Measurements from ENCODE around the gene MME.

MME gene

DNA sequence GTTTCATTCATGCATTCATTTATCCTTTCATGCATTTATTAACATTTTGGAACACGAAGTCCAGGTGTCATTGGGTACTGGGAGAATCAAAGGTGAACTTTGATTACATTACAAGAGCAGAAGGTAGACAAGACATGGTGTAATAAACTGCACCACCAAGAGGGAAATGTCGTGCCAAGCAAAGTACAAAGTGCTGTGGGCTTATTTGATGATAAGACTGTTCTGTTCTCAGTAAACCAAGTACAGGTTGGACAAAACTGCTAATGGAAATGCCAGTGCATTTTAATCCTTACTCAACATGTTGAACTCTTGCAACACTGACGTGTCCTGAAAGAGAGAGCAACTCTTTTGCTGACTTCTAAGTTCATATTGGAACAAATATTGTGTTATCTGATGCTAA lies 69.4 kb downstream of the MME start:
- DNase-seq (ENCODE audit: low spot score): no peak

DNA sequence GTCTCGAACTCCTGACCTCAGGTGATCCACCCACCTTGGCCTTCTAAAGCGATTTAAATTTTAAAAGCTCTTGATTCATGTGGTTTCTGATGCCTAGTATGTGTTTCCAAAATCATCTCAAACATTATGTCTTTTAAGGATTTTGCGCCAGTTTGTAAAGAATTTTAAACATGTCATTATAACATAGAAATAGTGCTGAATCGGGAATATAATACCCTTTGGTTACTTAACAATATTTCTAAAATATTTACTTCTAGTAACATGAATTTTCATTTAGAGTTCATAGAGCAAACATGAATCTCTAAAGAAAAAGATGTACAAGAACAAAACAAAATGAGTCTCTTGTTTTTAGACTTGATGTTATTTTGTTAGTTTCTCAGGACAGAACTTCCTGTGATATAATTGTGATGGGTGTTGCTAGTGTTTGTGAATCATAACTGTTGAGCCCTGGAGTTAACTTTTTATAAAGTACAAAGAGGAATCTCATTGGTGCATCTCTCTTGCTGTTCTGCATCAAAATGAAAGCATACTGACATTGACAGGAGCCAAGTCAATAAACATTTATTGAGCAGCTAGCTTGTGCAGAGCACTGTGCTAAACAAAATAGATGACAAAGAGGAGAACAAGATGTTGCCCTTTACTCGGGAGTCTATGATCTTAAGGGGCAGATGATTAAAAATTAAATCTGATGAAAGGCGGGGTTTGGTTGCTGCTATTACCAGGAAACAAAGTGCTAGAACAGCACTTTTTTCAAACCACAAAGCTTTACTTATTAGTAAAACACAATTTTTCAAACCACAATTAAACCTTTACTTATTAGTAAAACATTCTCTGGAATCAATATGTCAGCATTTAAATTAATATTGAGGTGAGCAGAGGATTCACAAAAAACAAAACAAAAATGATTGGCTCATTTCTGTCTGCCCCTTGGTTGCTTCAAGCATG lies 73.4 kb downstream of the MME start:
- DNase-seq (ENCODE audit: low spot score): no peak

DNA sequence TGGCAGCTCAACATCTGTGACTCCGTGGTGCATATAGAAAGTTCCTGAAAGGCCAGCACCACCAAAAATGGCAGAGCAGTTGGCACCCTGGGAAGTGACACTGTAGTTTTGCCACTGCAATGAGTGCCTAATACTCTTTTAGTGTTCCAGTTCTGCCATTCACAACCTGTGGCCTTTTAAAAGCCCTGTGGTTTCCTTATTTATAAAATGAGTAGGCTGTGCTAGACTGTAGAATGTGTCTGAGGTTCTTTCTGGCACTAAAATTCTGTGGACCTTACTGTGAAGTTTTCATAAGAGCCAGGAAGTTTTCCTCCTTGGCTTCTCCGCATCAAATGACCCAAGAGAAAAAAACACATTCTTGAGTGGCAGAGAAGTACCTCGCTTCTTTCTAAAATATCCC lies 74.1 kb downstream of the MME start:
- DNase-seq (ENCODE audit: low spot score): no peak

DNA sequence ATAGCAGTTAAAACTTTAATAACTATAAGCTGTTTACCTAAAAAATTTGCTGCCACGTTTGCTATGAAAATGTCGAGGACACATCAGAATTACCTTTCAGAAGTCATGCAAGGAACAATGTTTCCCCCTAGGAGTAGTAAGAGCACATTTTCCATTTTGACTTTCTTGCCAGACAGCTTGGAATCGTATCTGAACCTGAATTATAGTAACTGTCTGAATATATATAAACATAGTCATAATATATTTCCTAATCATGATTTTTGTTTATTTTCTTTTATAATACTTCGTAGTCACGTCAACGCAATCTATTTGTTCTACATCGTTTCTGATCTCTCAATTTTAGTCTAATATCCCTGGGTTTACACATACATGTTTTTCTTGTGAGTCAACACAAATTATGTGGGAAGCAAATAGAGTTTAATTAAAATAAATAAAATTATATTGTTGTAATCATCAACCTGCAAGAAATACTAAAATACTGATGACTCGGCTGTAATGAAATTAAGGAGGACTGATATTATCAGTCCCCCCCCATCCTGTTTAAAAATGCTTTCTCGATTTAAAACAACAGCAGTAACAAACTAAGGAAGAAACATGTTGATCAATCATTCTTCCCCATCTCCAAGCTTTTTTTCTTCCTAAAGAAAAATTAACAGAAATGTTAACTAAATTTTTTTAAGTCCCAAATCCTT lies 78.4 kb downstream of the MME start:
- no peak for DNase-seq (ENCODE audit: low spot score)

DNA sequence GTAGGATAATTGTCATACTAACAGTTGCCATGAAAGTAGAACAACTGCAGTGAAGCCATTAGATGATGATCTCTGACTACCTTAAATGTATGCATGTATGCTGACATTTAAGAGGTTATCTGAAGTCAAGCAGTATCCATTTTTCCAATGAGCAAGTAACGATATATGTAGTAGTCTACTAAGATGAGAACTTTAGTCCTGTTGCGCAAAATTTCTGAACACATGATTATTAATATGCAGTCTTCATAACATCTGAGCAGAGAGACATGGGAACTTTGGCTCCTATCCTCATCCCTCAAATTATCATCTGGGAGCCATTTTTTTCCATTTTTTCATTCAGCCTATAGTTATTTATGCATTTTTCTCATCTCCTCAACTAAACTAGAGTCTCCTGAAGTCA lies 79.2 kb downstream of the MME start:
- no peak for DNase-seq (ENCODE audit: low spot score)

DNA sequence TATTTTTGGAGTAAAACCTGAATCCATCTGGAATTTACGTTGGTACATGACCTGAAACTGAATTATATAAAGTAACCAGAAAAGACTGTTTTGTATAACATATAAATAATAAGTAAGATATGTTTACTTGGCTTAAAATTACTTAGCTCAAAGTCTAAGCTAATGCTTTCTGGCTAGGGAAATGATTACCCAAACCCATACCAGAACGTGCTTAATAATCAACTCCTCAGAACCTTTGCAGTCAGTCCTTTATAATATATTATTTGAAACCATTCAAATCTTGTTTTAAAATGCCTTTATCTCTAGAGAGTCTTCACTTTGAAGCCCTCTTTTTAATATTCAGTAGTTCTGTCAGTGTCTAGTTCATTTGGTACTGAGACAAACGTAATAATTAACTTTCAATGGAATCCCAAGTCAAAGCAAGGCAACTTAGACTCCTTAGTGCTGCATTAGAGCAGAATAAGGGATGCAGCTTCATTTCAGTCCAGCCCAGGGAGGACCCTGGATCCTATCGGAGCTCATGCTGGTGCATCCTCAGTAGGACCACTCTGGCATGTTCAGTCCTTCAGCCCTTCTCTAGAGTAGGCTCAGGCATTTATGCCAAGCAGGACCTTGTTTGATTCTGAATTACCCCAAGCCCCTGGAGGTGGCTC lies 81.6 kb downstream of the MME start:
- DNase-seq (ENCODE audit: low spot score): no peak

DNA sequence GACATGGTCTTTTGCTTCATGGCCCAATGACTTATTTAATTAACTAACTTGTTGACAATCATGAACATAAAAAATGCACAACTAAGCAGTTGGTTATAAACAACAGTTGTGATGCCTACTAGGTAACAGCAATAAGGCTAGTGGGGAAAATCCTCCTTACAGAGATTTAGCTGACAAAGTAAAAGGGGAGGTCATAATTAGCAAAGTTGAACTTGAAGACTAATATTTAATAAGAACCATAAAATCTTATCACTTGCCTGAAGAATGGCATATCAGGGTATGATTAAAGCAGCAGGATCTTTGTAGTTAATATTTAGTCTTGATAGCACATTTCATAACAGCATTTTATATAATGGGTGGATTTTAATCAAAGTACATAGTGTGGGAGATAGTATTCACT lies 84.2 kb downstream of the MME start:
- DNase-seq (ENCODE audit: low spot score): no peak

DNA sequence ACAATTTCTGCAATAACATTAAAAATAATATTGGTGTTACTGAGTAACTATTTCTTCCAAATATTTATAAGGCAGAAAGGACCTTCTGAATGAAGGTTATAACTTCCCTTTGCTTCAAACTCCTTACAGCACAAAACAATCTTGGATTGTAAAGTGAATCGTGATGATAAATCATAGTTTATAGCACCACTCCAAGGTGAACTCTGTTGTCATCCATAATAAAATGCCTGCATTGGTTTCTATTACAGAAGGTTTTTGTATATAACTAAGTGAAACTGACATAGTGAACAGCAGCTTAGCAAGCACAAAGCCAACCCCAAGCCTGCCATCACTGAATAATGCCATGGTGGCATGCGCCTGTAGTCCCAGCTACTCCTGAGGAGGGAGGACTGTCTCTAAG lies 86.3 kb downstream of the MME start:
- DNase-seq (ENCODE audit: low spot score): no peak

DNA sequence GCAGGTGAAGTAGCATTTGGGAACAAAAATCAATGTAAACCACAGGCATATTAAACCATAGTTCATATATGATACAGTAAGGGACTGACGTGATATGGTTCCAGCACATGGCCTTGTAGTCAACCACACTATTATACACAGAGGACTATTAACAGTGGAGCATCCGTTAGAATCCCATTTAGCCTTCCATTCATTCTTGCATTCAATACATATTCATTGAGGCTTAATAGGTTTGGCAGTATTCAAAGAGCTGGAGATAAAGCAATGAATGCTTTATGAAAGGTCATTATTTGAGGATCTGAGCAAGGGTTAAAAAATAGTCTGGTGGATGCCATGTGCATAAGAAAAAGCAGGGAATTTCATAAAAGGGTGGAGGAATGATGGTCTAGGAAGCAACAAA lies 89.1 kb downstream of the MME start:
- no peak for DNase-seq (ENCODE audit: low spot score)

DNA sequence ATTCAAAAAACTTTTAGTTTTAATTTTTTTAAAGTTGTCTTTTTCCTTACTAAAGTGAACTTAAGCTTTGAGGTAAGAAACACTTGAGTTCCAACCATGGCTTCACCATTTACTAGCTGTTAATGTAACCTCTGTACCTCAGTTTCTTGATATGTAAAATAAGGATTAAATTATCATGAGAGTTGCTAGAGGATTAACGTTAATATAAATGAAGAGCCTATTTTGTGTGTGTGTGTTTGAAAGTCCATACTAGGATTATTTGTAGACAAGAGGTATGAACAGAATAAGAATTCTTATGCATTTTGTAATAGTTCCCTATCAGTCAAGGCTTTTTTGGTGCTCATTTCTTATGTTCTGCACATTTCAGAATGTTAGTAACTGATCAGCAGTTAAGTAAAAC lies 93.7 kb downstream of the MME start:
- no peak for DNase-seq (ENCODE audit: low spot score)

DNA sequence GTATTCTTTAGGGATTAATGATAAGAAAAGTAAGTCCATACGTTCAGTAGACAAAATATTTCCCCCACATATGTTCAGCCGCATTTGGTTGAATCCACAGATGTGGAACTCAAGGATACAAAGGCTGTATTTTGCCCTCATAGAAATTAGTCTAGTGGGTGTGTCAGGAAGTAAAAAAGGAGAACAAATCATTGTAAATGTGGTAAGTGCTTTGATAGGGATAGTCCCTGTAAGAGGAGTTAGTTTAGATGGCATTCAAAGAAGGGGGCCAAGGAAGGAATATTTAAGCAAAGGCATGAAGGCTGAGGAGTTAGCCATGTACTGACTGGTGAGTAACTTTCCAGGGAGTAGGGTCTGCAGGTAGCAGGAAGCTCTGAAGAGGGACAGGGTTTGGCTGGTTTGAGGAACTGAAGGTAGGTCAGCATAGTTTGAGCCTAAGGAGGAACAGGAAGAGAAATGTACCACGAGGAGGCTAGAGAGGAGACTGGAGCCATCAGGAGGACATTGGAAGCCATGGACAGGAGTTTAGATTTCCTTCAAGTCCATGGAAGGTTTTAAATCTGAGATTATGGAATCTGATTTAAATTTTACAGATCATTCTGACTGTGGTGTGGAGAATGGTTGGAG lies 98.8 kb downstream of the MME start:
- no peak for DNase-seq (ENCODE audit: low spot score)

DNA sequence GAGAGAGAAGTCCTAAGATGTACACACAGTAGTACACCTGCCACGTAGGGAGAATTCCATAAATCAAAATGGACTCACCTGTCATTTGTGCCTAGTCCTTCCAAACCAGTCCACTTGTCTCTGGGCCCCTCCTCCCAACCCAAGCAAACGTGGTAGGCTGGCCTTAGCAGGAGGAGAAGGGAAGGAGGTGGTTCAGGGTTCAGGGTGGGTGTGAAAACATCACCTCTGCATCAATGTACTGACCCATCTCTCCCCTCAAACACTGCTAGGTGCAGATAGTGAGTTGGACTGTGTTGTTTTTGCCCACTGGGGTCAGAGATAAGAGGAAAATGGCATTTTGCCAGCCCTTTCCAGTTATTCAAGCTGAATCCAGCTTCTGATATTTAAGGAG lies 99.3 kb downstream of the MME start:
- DNase-seq (ENCODE audit: low spot score): no peak

DNA sequence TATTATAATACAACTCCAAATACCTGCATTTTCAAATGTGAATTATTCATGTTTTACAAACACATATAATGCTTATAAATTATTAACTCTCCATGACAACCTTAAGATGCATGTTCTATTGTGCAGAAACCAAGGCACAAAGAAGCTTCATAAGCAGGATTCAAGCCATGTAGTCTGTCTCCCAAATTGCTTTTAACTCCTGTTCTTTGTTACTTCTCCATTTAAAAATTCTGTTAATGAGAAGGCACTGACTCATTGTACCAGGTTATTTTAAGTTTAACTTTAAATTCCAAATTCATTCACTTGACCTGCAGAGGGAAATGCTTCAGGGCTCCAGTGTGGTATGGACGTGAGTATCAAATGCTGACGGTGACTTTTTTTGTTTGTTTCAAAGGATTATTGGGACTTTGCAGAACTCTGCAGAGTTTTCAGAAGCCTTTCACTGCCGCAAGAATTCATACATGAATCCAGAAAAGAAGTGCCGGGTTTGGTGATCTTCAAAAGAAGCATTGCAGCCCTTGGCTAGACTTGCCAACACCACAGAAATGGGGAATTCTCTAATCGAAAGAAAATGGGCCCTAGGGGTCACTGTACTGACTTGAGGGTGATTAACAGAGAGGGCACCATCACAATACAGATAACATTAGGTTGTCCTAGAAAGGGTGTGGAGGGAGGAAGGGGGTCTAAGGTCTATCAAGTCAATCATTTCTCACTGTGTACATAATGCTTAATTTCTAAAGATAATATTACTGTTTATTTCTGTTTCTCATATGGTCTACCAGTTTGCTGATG lies 100.0 kb downstream of the MME start:
- DNase-seq (ENCODE audit: low spot score): no peak

DNA sequence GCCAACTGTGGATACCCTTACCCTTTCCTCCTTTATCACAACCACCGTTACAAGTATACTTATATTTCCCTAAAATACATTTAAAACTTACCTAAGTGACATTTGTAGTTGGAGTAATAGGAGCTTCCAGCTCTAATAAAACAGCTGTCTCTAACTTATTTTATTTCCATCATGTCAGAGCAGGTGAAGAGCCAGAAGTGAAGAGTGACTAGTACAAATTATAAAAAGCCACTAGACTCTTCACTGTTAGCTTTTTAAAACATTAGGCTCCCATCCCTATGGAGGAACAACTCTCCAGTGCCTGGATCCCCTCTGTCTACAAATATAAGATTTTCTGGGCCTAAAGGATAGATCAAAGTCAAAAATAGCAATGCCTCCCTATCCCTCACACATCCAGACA lies 102.3 kb downstream of the MME start:
- no peak for DNase-seq (ENCODE audit: low spot score)

DNA sequence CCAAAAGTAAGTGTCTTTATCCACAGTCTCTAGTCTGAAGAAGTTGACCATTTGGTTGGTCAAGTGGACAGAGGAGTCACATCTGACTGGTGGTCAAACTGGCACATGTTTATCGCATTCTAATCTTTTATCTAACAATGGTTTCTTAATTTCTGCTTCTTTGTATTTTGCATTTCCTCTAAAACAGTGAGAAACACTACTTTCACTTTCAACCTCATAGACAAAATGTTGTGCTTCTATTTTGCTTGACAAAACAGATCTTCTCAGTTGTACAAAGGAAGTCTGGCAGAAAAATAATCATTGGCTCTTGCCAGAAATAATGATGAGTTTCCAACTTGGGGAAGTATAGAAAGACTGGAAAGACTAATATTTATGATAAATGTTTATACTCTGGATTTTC lies 103.9 kb downstream of the MME start:
- DNase-seq (ENCODE audit: low spot score): no peak

DNA sequence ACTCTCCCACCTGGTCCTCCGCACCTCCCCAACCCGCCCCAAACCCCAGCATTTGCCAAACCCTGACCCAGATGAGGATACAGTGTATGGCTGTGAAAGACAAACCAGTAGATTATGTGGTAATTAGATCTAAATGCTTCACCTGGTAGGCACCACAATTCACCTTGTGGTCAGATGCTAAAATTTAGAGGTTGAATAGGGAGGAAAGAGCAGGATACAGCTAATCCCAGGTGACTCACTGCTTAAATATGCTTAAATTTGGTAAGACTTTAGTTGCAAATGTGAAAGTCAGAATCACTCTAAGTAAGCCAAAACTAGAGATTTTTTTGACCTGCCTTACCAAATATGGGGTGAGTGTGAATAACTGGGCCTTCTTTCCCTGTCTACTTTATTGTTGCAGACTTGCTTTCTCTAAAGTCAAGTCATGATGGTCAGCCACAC lies 105.5 kb downstream of the MME start:
- no peak for DNase-seq (ENCODE audit: low spot score)

DNA sequence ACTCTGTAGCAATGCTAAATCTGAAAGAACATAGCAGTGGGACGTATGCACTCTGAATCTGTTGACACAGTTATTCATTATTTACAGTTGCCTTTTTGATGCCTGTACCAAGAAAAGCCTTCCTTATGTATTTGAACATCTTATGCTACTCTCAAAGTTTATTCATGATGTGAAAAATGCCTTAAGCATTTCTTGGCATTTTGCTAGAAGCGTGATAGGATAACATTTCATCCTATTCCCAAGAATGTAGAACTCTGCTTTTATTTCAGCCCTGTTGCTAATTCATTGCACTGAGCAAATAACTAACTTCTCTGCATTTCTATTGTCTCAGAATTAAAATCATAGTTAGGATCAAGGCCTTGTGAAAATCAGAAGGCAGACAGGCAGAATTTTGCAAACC lies 107.9 kb downstream of the MME start:
- DNase-seq (ENCODE audit: low spot score): no peak

DNA sequence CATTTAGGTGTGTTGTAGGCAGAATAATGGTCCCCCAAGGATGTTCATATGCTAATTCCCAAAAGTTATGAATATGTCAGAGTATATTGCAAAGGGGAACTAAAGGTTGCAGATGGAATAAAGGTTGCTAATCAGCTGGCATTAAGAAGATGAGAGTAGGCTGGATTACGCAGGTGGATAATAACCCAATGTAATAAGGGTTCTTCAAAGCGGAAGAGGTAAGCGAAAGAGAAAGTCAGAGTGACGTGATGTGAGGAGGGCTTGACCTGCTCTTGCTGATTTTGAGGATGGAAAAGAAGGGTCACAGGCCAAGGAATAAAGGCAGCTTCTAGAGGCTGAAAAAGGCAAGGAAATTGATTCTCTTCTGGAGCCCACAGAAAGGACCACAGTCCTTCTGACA lies 109.4 kb downstream of the MME start:
- no peak for DNase-seq (ENCODE audit: low spot score)

DNA sequence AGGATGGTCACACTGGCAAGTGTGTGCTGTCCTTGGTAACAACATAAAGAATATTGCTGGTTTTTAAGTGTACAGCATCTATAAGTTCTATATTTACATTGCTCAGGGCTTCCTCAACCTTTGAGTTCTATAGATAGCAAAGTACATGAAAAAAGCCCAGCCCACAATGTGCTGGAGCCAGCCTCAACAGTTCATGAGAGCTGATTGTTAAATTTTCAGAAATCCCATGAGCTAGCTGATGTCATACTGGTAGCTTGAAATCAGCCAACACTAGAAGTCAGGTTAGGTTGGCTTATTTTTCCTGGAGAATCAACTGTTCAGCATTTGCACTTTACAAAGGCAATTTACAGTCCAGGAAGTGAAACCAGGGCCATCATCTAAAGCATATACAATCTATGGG lies 110.6 kb downstream of the MME start:
- DNase-seq (ENCODE audit: low spot score): no peak

DNA sequence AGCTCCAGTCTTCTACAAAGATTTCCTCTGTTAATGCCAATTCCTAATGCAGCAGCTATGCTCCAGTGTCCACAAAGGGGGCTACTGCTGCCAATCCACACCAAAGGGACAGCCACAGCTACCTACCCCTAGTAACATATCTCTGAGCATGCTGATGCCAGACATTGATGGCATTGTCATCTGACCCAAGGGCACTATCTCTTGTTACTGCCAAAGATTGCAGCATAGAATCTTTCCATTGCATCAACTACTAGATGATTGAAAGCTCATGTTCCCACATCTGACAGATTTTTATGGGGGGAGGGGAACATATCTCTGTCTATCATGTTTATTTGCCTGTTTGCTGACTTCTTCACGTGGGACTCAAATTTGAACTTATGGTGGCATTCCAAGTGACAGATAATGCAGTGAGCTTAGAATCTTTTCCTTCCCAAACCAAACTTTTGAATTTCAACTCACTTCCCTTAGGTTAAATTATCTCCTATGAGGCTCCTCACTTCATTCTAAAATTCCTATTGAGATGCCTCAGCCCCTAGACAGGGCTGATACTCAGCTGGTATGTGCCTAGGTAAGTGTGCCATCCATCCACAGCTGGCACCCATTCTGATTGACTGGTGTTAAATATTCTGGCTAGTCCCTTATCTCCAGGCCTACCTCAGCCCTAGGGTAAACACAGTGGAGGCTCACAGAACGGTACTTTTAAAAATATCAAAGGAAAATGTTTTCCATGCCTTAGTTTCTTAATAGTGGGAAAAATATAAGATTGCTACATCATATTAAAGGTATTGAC lies 113.0 kb downstream of the MME start:
- DNase-seq (ENCODE audit: low spot score): no peak

DNA sequence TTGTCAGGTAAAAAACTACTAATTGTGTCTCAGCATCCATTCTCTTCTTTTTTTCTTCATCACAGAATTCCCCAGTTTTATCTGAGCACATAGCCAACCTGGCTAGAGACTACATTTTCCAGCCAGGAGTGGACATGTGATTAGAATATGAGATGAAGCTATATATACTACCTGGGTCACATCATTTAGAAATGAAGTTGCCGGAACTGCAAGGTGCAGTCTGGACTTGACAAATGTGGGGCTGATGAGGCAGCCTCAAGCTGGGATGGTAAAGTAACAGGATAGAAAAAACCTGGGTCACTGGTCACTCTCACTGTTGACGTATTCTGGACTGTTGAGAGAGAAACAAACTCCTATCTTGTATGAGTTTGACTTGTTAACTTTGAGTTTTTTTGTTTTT lies 113.7 kb downstream of the MME start:
- DNase-seq (ENCODE audit: low spot score): no peak

Measured in hematopoietic multipotent progenitor cell treated with erythropoietin and hydrocortisone succinate and interleukin-3 and kit ligand, for 17 days (in vitro differentiated cells).